OCI-LY1 (cell line): ENCODE results near the gene ICAM2.

ENCODE experiments used
- H2AFZ ChIP-seq: fragments of 200-600 bp; sonication (generic), shearing (Covaris generic); 2 replicates; pipeline ENCODE4 v1.6.0; 2014; ENCODE audit warnings: antibody characterized with exemption, mild to moderate bottlenecking, low read length
- H3F3A ChIP-seq: fragments of 200-600 bp; sonication (generic), shearing (Covaris generic); 2 replicates; pipeline ENCODE4 v1.6.0; 2014; ENCODE audit warnings: mild to moderate bottlenecking, antibody characterized with exemption, low read length, moderate library complexity; ENCODE audit not compliant: insufficient read depth
- H3K27ac ChIP-seq: fragments of 200-600 bp; sonication (generic); 2 replicates; pipeline ENCODE4 v1.5.1; 2014; ENCODE audit warnings: low read length, mixed run types, mild to moderate bottlenecking, low read depth; ENCODE audit not compliant: poor library complexity, severe bottlenecking
- H3K27me3 ChIP-seq: fragments of 200-600 bp; sonication (generic); 2 replicates; pipeline ENCODE4 v1.6.0; 2014; ENCODE audit warnings: antibody characterized with exemption, mild to moderate bottlenecking, low read length, moderate library complexity; ENCODE audit not compliant: insufficient read depth
- H3K36me3 ChIP-seq: fragments of 200-600 bp; sonication (generic); 2 replicates; pipeline ENCODE4 v1.6.1; 2014; ENCODE audit warnings: mild to moderate bottlenecking, antibody characterized with exemption, low read length, moderate library complexity, mixed read lengths; ENCODE audit not compliant: insufficient read depth
- H3K4me1 ChIP-seq: fragments of 200-600 bp; sonication (generic); 2 replicates; pipeline ENCODE4 v1.5.1; 2014; ENCODE audit warnings: mild to moderate bottlenecking, low read length, moderate library complexity; ENCODE audit not compliant: insufficient read depth, severe bottlenecking
- H3K4me2 ChIP-seq: fragments of 200-600 bp; sonication (generic), shearing (Covaris generic); 2 replicates; pipeline ENCODE4 v1.6.1; 2014; ENCODE audit warnings: low read length
- H3K4me3 ChIP-seq: fragments of 200-600 bp; sonication (generic); 2 replicates; pipeline ENCODE4 v1.5.1; 2014; ENCODE audit warnings: low read length, low read depth, mild to moderate bottlenecking, mixed read lengths; ENCODE audit not compliant: poor library complexity, severe bottlenecking
- H3K79me2 ChIP-seq: fragments of 200-600 bp; shearing (Covaris generic); 2 replicates; pipeline ENCODE4 v1.6.1; 2016; ENCODE audit warnings: mixed run types, low read length, mixed read lengths; ENCODE audit not compliant: insufficient read depth
- H3K9ac ChIP-seq: fragments of 200-600 bp; sonication (generic), shearing (Covaris generic); 2 replicates; pipeline ENCODE4 v1.6.1; 2014; ENCODE audit warnings: mild to moderate bottlenecking, low read length, mixed read lengths
- H3K9me2 ChIP-seq: fragments of 200-600 bp; sonication (generic), shearing (Covaris generic); 2 replicates; pipeline ENCODE4 v1.6.1; 2014; ENCODE audit warnings: low read depth, mild to moderate bottlenecking, low read length, mixed read lengths
- H3K9me3 ChIP-seq: fragments of 200-600 bp; shearing (Covaris generic); 2 replicates; pipeline ENCODE4 v1.6.1; 2014; ENCODE audit warnings: low read length, mixed read lengths
- H4K20me1 ChIP-seq: fragments of 200-600 bp; sonication (generic), shearing (Covaris generic); 2 replicates; pipeline ENCODE4 v1.6.0; 2016; ENCODE audit warnings: mild to moderate bottlenecking, low read length; ENCODE audit not compliant: insufficient read depth
- EZH2 ChIP-seq: fragments of 200-600 bp; sonication (generic), shearing (Covaris generic); IDR thresholded peaks from 2 replicates; pipeline ENCODE4 v1.8.0; 2017; ENCODE audit warnings: borderline replicate concordance, mixed run types, mild to moderate bottlenecking, antibody characterized with exemption, low read length, moderate library complexity, mixed read lengths
- TF ChIP-seq, protein P1 (sequence below): fragments of 200-600 bp; sonication (generic), shearing (Covaris generic); IDR thresholded peaks from 2 replicates; pipeline ENCODE4 v1.5.1; 2017; ENCODE audit warnings: mild to moderate bottlenecking, antibody characterized with exemption, low read length, moderate library complexity, mixed read lengths

The ICAM2 gene

DNA sequence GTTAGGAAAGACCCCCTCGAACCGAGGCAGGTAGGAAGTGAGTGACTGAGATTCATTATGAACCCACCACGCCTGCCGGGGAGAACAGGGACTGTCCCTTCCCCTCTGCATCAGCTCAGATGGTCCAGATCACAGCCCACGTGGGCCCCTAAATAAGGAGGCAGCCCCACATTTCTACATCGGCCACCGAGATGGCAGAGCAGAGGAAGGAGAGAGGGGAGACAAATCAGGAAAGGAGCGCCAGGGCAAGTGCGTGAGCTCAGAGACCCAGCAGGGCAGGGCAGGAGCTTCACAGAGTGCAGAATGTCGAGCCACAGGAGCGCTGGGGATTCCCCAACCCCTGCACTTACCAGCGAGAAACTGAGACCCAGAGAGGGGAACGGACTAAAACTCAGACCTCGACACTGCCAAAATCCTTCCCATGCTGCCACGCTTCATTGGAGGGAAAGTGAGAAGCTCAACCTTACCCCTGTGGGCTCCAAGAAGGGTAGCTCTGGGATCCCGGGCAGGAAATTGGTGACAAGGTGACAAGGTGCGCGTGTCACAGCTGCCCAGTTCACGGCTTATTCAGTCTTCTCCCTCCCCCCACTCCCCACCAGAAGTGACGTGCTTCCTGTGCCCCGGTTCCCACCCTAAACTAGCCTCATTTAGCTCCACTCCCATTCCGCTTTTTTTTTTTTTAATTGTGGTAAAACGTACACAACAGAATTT lies at the start of gene ICAM2:
Gene ICAM2, minus strand, starts transcription at position 578 of the 711 bp plus-strand sequence. CDS start 13,942 bp downstream, outside the sequence.
- H3K79me2 ChIP-seq, result peaks cover 30% of the 10 kb centered on the region
- peak within 1 kb of the TSS; percentile 87 for H3K4me2 ChIP-seq
- H3K36me3 ChIP-seq, result no peaks in the 10 kb centered on the region
- peak within 1 kb of the TSS; percentile 93 for H3K9ac ChIP-seq
- H2AFZ ChIP-seq, result no peak within 1 kb of the TSS
- H3K27me3 ChIP-seq, result no peaks in the 10 kb centered on the region
- peaks cover 26% of the 10 kb centered on the region for H3F3A ChIP-seq
- H4K20me1 ChIP-seq, result no peaks in the 10 kb centered on the region
- no peaks in the 10 kb centered on the region for H3K9me3 ChIP-seq
- H3K27ac ChIP-seq, result peak within 1 kb of the TSS; percentile 100
- H3K9me2 ChIP-seq, result no peaks in the 10 kb centered on the region
- H3K4me1 ChIP-seq, result peaks cover 93% of the 10 kb centered on the region
- TF ChIP-seq, protein P1, sequence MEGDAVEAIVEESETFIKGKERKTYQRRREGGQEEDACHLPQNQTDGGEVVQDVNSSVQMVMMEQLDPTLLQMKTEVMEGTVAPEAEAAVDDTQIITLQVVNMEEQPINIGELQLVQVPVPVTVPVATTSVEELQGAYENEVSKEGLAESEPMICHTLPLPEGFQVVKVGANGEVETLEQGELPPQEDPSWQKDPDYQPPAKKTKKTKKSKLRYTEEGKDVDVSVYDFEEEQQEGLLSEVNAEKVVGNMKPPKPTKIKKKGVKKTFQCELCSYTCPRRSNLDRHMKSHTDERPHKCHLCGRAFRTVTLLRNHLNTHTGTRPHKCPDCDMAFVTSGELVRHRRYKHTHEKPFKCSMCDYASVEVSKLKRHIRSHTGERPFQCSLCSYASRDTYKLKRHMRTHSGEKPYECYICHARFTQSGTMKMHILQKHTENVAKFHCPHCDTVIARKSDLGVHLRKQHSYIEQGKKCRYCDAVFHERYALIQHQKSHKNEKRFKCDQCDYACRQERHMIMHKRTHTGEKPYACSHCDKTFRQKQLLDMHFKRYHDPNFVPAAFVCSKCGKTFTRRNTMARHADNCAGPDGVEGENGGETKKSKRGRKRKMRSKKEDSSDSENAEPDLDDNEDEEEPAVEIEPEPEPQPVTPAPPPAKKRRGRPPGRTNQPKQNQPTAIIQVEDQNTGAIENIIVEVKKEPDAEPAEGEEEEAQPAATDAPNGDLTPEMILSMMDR, result no peak
- TF ChIP-seq EZH2, result no peak
- peak within 1 kb of the TSS; percentile 75 for H3K4me3 ChIP-seq

DNA sequence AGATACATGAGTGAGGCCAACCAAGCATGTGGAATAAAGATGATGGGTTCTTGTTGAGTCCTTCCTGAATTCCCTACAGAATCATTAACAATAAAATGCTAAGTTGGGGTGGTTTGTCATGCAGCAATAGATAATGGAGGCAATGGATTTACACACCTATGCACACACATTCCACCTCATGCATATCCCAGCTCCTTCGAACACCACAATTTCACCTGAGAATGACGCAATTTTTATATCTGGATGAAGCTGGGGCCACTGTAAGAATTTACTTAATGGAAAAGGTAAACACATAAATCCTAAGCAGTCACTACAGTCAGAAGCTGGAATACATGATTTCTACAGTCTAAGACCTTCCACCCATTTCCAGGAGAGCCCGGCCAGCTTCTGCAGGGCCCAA lies 49.8 kb upstream of the ICAM2 start:
- Histone ChIP-seq H3K36me3 (peaks cover 11% of the 10 kb centered on the region; the same call in 1 of the 2 replicates), H3K79me2 (no peaks in the 10 kb centered on the region), H3K9ac (no peak overlapping the region)

DNA sequence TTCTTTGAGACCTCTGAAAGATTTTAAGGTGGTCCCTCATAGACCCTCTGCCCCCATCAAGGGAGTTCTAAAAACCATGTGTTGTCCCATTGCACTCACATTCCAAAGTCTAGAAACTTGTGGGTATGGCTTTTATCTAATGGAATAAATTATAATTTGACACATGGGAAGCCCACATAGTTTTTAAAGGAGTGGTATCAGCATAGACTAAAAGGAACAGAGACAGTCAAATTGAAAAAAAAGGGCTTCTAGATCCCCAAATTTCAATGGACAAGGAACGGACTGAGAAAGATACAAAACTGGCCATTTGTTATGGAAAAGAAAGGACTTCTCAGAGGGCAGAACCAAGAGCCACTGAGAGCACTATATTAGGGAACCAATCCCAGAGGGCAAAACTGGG lies 48.7 kb upstream of the ICAM2 start:
- Histone ChIP-seq H3K4me3 (no peak overlapping the region), H3K36me3 (peaks cover 11% of the 10 kb centered on the region; the same call in 1 of the 2 replicates), H3K9ac (no peak overlapping the region), H3K27me3 (no peaks in the 10 kb centered on the region), H2AFZ (no peak overlapping the region), H3K9me3 (peaks cover 10% of the 10 kb centered on the region; the same call in 1 of the 2 replicates), H3K4me2 (no peak overlapping the region), H3K27ac (no peak overlapping the region), H3K79me2 (no peaks in the 10 kb centered on the region), H3K4me1 (peaks cover 5% of the 10 kb centered on the region), H4K20me1 (no peaks in the 10 kb centered on the region), H3F3A (no peaks in the 10 kb centered on the region), H3K9me2 (no peaks in the 10 kb centered on the region)
- no peak for TF ChIP-seq EZH2
- TF ChIP-seq, protein P1, result no peak

More for the DNA sequence above, 49.8 kb upstream of the ICAM2 start:
- Histone ChIP-seq H3F3A (no peaks in the 10 kb centered on the region), H2AFZ (no peak overlapping the region), H3K4me3 (no peak overlapping the region), H3K4me2 (no peak overlapping the region), H3K9me3 (peaks cover 10% of the 10 kb centered on the region; the same call in 1 of the 2 replicates), H3K27me3 (no peaks in the 10 kb centered on the region), H4K20me1 (no peaks in the 10 kb centered on the region), H3K4me1 (peaks cover 13% of the 10 kb centered on the region), H3K27ac (no peak overlapping the region), H3K9me2 (no peaks in the 10 kb centered on the region)
- TF ChIP-seq, protein P1, result no peak
- TF ChIP-seq EZH2, result no peak
